Psoas muscle (tissue), 8 donors: ENCODE measurements around the gene RTBDN. TPM values are rescaled to one million over a fixed set of nuclear protein-coding genes. Genes with fewer than 3 reads are reported as not detected.

ENCODE experiments used
- ATAC-seq, 4 donors: fragments of 200-7000 bp; cut with Tn5 transposase; one replicate each; pipeline ENCODE4 v1.9.1; 2020; ENCODE audit warnings: moderate library complexity in 3 of 4, mild to moderate bottlenecking in 2 of 4
- DNase-seq, 2 donors: peaks; one replicate each; pipeline ENCODE4 v3.0.0-alpha.2; 2020
- H3K27ac ChIP-seq: fragments of 200-600 bp; one replicate; pipeline ENCODE4 v1.8.0; 2022
- H3K27me3 ChIP-seq, 3 donors: fragments of 200-600 bp in 1 of 3; one replicate each; pipeline versions ENCODE4 v1.6.1 to v1.8.0; 2013 to 2022; ENCODE audit warnings: low read length in 2 of 3, mild to moderate bottlenecking in 2 of 3, moderate library complexity in 1 of 3; ENCODE audit not compliant: insufficient read depth in 3 of 3
- H3K36me3 ChIP-seq, 2 donors: fragments of 200-600 bp in 1 of 2; one replicate each; pipeline versions ENCODE4 v1.6.1 to v1.8.0; 2013 to 2022; ENCODE audit warnings: low read depth in 1 of 2, mild to moderate bottlenecking in 1 of 2, moderate library complexity in 1 of 2; ENCODE audit not compliant: insufficient read depth in 1 of 2
- H3K4me1 ChIP-seq: fragments of 200-600 bp; one replicate; pipeline ENCODE4 v1.8.0; 2022
- H3K4me3 ChIP-seq: fragments of 200-600 bp; one replicate; pipeline ENCODE4 v1.8.0; 2022; ENCODE audit warnings: mild to moderate bottlenecking
- H3K9me3 ChIP-seq: fragments of 200-600 bp; one replicate; pipeline ENCODE4 v1.8.0; 2022
- CTCF ChIP-seq: fragments of 200-600 bp; IDR thresholded peaks from one replicate; pipeline ENCODE4 v1.8.0; 2022; ENCODE audit warnings: antibody characterized with exemption
- WGBS, 3 donors: extraction: QIAGEN DNeasy Blood & Tissue Kit; methylation state at CpG; one replicate each; pipeline versions ENCODE4 v1.1.6 to v1.1.7; 2013; 5-methylcytosine and 5-hydroxymethylcytosine counted together
- intact Hi-C, 2 donors: fragments of 100-400 bp; cut with DNase I; formaldehyde crosslinking; loops; one replicate each; pipeline versions ENCODE4 v1.11.0 to v1.14.2; 2022
- polyA plus RNA-seq, 3 donors: library from polyadenylated mRNA; stranded (reverse); fragments of 200-250 nt; gene quantifications; one replicate each; pipeline ENCODE4 v1.2.3, GENCODE V29; 2013
- total RNA-seq, 4 donors: library from RNA; stranded (reverse); fragmentation: NEBNext Ultra II Directional in 2 of 4; extraction: Animal tissue kit (Norgen Biotek cat#: 25700) in 2 of 4; gene quantifications; one replicate each; pipeline versions ENCODE4 v1.2.1 to v1.2.4, GENCODE V29; 2021 to 2023
- donor health status: healthy with polysubstance abuse.
- donor health status: DM: no; HTN: no; CAD: no; lungs with moderate emphysema.
- donor health status: Bipolar disorder and iron deficiency.
- donor health status: healthy.
- donor health status: DM: yes; HTN: yes; CAD: no.
- donor health status: DM: no; HTN: no; CAD: no.
- donor health status: DM: no; HTN: no; CAD: no.
- donor health status: DM: yes; HTN: yes; CAD: no.

RTBDN gene
- total and polyA plus RNA-seq, 7 donors, result 0.05 TPM; not detected in 6

GRCh38 chr19:12836529-12836863 lies 2.1 kb upstream of the RTBDN start:
- intact Hi-C loops, result no loop called here

GRCh38 chr19:12834976-12835757 lies 788 bp upstream of the RTBDN start:
- Histone ChIP-seq H3K9me3 (no peaks in the 10 kb centered on the region), H3K4me1 (no peaks in the 10 kb centered on the region), H3K27me3 (peaks cover 0 to 95% (median 56%) of the 10 kb centered on the region in 3 donors), H3K4me3 (no peak overlapping the region), H3K27ac (no peak overlapping the region), H3K36me3 (no peaks in the 10 kb centered on the region)
- WGBS, 3 donors, result 4 to 6% (median 5%) methylated on average over 34 to 39 of the region's 39 CpGs
- intact Hi-C loops, result no loop called here
- ATAC-seq (peak in 1 of 4 donors; percentile 29), DNase-seq (peak in 1 of 2 donors; percentile 57)
- no peak for TF ChIP-seq CTCF

More at GRCh38 chr19:12836529-12836863, 2.1 kb upstream of the RTBDN start:
- no peak overlapping the region for H3K27ac ChIP-seq
- TF ChIP-seq CTCF, result no peak
- H3K27me3 ChIP-seq, result peaks cover 0 to 95% (median 59%) of the 10 kb centered on the region in 3 donors
- WGBS, 3 donors, result 3 to 6% (median 4%) methylated on average over 6 of the region's 6 CpGs
- H3K9me3 ChIP-seq, result no peaks in the 10 kb centered on the region
- DNase-seq (no peak), ATAC-seq (no peak)
- H3K4me3 ChIP-seq, result no peak overlapping the region
- H3K36me3 ChIP-seq, result no peaks in the 10 kb centered on the region
- H3K4me1 ChIP-seq, result peaks cover 6% of the 10 kb centered on the region

- WGBS, 3 donors, result 0 to 1% (median 1%) methylated on average over 26 to 85 of the region's 87 CpGs
- H3K27ac ChIP-seq, result no peak overlapping the region
- peak overlapping the region; percentile 56 for H3K4me3 ChIP-seq
- intact Hi-C loops, result no loop called here
- H3K4me1 ChIP-seq, result no peaks in the 10 kb centered on the region
- H3K9me3 ChIP-seq, result no peaks in the 10 kb centered on the region
- peaks cover 0 to 94% (median 54%) of the 10 kb centered on the region in 3 donors for H3K27me3 ChIP-seq
- no peak for TF ChIP-seq CTCF
- DNase-seq, result no peak
- H3K36me3 ChIP-seq, result no peaks in the 10 kb centered on the region
- ATAC-seq, result peak in 3 of 4 donors; percentile 26 to 45 (median 30)
Observed at GRCh38 chr19:12833738-12834565, 427 bp downstream of the RTBDN start.

- ATAC-seq, result no peak
- TF ChIP-seq CTCF, result no peak
- Histone ChIP-seq H3K4me1 (no peaks in the 10 kb centered on the region), H3K9me3 (no peaks in the 10 kb centered on the region), H3K27ac (no peak overlapping the region), H3K4me3 (peak overlapping the region; percentile 56), H3K36me3 (no peaks in the 10 kb centered on the region), H3K27me3 (peaks cover 0 to 94% (median 48%) of the 10 kb centered on the region in 3 donors)
- intact Hi-C loops, result no loop called here
- DNase-seq, result no peak
- 0 to 2% (median 1%) methylated on average over 2 to 4 of the region's 5 CpGs for WGBS, 3 donors
Observed at GRCh38 chr19:12833418-12833737, 1.0 kb downstream of the RTBDN start.
